SH-SY5Y (cell line): ENCODE results near the gene AKR1B15.

Source experiments
- GATA2 ChIP-seq: IDR thresholded peaks from 2 replicates; pipeline ENCODE4 v1.6.1; 2011; ENCODE audit warnings: mild to moderate bottlenecking, low read depth, low read length
- GATA3 ChIP-seq: IDR thresholded peaks from 2 replicates; pipeline ENCODE4 v1.6.1; 2011; ENCODE audit warnings: low read depth, mild to moderate bottlenecking, low read length, moderate library complexity

GRCh38 chr7:134619627-134620331 lies 70.9 kb downstream of the AKR1B15 start:
- TF ChIP-seq GATA2 (no peak), GATA3 (no peak)
